ENCODE results near the gene PNMA6E.
"Not testable (repeated sequence)": the region's sequence is repeated elsewhere in the genome, so short reads cannot be mapped to it uniquely, and the experiment has no call there.

Gene PNMA6E

GRCh38 chrX:153408221-153408721 is 7.1 kb upstream of the PNMA6E start:
- no peak for DNase-seq (ENCODE audit: low spot score)

- no peak for DNase-seq (ENCODE audit: low spot score)
Observed at GRCh38 chrX:153407736-153408135, 6.6 kb upstream of the PNMA6E start.

GRCh38 chrX:153406903-153407302 is 5.8 kb upstream of the PNMA6E start:
- DNase-seq (ENCODE audit: low spot score) = no peak

GRCh38 chrX:153406011-153406410 is 4.9 kb upstream of the PNMA6E start:
- no peak for DNase-seq (ENCODE audit: low spot score)

GRCh38 chrX:153405426-153405825 is 4.3 kb upstream of the PNMA6E start:
- DNase-seq (ENCODE audit: low spot score) = no peak

- DNase-seq (ENCODE audit: low spot score) = not testable (repeated sequence)
Observed at GRCh38 chrX:153404333-153404732, 3.2 kb upstream of the PNMA6E start.

- DNase-seq (ENCODE audit: low spot score) = no peak
Observed at GRCh38 chrX:153400146-153401132, 711 bp downstream of the PNMA6E start.

- no peak for DNase-seq (ENCODE audit: low spot score)
Observed at GRCh38 chrX:153398275-153398960, 2.7 kb downstream of the PNMA6E start.

- DNase-seq (ENCODE audit: low spot score) = no peak
Observed at GRCh38 chrX:153397256-153397960, 3.7 kb downstream of the PNMA6E start.

- DNase-seq (ENCODE audit: low spot score) = no peak
Observed at GRCh38 chrX:153396320-153397195, 4.6 kb downstream of the PNMA6E start.

GRCh38 chrX:153395613-153396319 is 5.4 kb downstream of the PNMA6E start:
- no peak for DNase-seq (ENCODE audit: low spot score)

- DNase-seq (ENCODE audit: low spot score) = no peak
Observed at GRCh38 chrX:153394612-153395011, 6.5 kb downstream of the PNMA6E start.

GRCh38 chrX:153392642-153393321 is 8.4 kb downstream of the PNMA6E start:
- DNase-seq (ENCODE audit: low spot score) = no peak

- not testable (repeated sequence) for DNase-seq (ENCODE audit: low spot score)
Observed at GRCh38 chrX:153389460-153389768, 11.7 kb downstream of the PNMA6E start.

GRCh38 chrX:153388722-153389459 is 12.3 kb downstream of the PNMA6E start:
- no peak for DNase-seq (ENCODE audit: low spot score)

GRCh38 chrX:153387987-153388721 is 13.0 kb downstream of the PNMA6E start:
- DNase-seq (ENCODE audit: low spot score) = no peak

- no peak for DNase-seq (ENCODE audit: low spot score)
Observed at GRCh38 chrX:153387345-153387744, 13.8 kb downstream of the PNMA6E start.

- DNase-seq (ENCODE audit: low spot score) = no peak
Observed at GRCh38 chrX:153386097-153386496, 15.1 kb downstream of the PNMA6E start.

GRCh38 chrX:153384973-153385372 is 16.2 kb downstream of the PNMA6E start:
- not testable (repeated sequence) for DNase-seq (ENCODE audit: low spot score)

Data from Ammon's horn (tissue), 1 donor.